ENCODE results near the gene ZNF48.

GRCh38 chr16:30369091-30369937 is 25.9 kb upstream of the ZNF48 start:
- no peak for TF ChIP-seq CTCF (IDR thresholded peaks at IDR 0.05; ENCODE audit: low read depth, low read length)
- no peak for TF ChIP-seq EZH2phosphoT487 (IDR thresholded peaks at IDR 0.05; ENCODE audit: low read depth)
